B cell (primary cell): ENCODE measurements around the gene APOL6.

Experiments
- EZH2 ChIP-seq: IDR thresholded peaks from 2 replicates; pipeline ENCODE4 v1.6.1; 2012; ENCODE audit warnings: borderline replicate concordance, low read depth, mild to moderate bottlenecking, moderate library complexity, low read length; ENCODE audit not compliant: insufficient read depth, poor library complexity, severe bottlenecking
- TF ChIP-seq, protein P1 (sequence below): fragments of 200-600 bp; IDR thresholded peaks from one replicate; pipeline ENCODE4 v1.8.0; 2022; ENCODE audit warnings: antibody characterized with exemption, mild to moderate bottlenecking

DNA sequence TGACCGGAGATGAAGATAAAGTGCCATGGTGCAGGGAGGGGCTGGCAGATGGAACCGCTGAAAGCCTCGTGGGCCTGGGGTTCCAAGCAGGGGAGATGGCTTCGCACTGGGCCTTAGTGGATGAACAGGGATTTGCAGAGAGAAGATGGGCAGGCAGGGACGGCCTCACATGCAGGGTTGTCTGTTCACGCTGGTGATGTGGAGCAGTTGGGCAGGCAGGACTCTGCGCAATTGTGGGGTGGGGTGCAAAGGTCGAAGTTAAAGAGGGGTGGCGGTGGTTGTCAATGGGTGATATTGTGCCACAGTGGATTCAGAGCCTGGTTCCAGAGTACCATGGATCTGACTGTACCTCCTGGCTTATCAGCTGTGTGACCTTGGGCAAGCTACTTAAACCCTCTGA, 39.0 kb upstream of the APOL6 start:
- TF ChIP-seq, protein P1, sequence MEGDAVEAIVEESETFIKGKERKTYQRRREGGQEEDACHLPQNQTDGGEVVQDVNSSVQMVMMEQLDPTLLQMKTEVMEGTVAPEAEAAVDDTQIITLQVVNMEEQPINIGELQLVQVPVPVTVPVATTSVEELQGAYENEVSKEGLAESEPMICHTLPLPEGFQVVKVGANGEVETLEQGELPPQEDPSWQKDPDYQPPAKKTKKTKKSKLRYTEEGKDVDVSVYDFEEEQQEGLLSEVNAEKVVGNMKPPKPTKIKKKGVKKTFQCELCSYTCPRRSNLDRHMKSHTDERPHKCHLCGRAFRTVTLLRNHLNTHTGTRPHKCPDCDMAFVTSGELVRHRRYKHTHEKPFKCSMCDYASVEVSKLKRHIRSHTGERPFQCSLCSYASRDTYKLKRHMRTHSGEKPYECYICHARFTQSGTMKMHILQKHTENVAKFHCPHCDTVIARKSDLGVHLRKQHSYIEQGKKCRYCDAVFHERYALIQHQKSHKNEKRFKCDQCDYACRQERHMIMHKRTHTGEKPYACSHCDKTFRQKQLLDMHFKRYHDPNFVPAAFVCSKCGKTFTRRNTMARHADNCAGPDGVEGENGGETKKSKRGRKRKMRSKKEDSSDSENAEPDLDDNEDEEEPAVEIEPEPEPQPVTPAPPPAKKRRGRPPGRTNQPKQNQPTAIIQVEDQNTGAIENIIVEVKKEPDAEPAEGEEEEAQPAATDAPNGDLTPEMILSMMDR = no peak
- TF ChIP-seq EZH2 = no peak
